Neural cell (in vitro differentiated cells): ENCODE data around the gene MTFMT. TPM values are rescaled to one million over a fixed set of nuclear protein-coding genes. Genes with fewer than 3 reads are reported as not detected.

Experiments
- H2AFZ ChIP-seq: fragments of 200-600, 300-800 bp; sonication (generic), shearing (Covaris generic); 2 replicates; pipeline ENCODE4 v1.6.0; 2014; ENCODE audit warnings: low read depth, mild to moderate bottlenecking, antibody characterized with exemption, low read length, moderate library complexity
- H3F3A ChIP-seq: fragments of 200-600 bp; shearing (Covaris generic); 2 replicates; pipeline ENCODE4 v1.6.1; 2016; ENCODE audit warnings: mild to moderate bottlenecking, moderate library complexity, mixed read lengths, antibody characterized with exemption, low read length; ENCODE audit not compliant: insufficient read depth, poor library complexity, severe bottlenecking
- H3K27ac ChIP-seq: fragments of 200-600, 300-800 bp; sonication (generic), shearing (Covaris generic); 2 replicates; pipeline ENCODE4 v1.5.1; 2014; ENCODE audit warnings: mild to moderate bottlenecking, low read length, moderate library complexity
- H3K27me3 ChIP-seq: fragments of 300-800, 200-600 bp; sonication (generic), shearing (Covaris generic); 2 replicates; pipeline ENCODE4 v1.6.0; 2014; ENCODE audit warnings: mild to moderate bottlenecking, low read depth, low read length, moderate library complexity; ENCODE audit not compliant: insufficient read depth
- H3K36me3 ChIP-seq: fragments of 300-800, 200-600 bp; sonication (generic), shearing (Covaris generic); 2 replicates; pipeline ENCODE4 v1.5.1; 2014; ENCODE audit warnings: mild to moderate bottlenecking, antibody characterized with exemption, low read length, moderate library complexity; ENCODE audit not compliant: insufficient read depth
- H3K4me2 ChIP-seq: fragments of 300-800, 200-600 bp; sonication (generic), shearing (Covaris generic); 2 replicates; pipeline ENCODE4 v1.6.0; 2014; ENCODE audit warnings: mild to moderate bottlenecking, low read length
- H3K4me3 ChIP-seq: fragments of 300-800, 200-600 bp; sonication (generic), shearing (Covaris generic); 2 replicates; pipeline ENCODE4 v1.5.1; 2014; ENCODE audit warnings: mild to moderate bottlenecking, low read length, moderate library complexity
- H3K79me2 ChIP-seq: fragments of 200-600 bp; shearing (Covaris generic); replicated peaks from 2 replicates; pipeline ENCODE4 v1.6.0; 2014; ENCODE audit warnings: mild to moderate bottlenecking, low read length, moderate library complexity; ENCODE audit not compliant: insufficient read depth
- H3K9ac ChIP-seq: fragments of 300-800, 200-600 bp; sonication (generic), shearing (Covaris generic); 2 replicates; pipeline ENCODE4 v1.6.1; 2016; ENCODE audit warnings: mild to moderate bottlenecking, low read length, mixed read lengths
- H3K9me2 ChIP-seq: fragments of 200-600 bp; shearing (Covaris generic); 2 replicates; pipeline ENCODE4 v1.6.1; 2016; ENCODE audit warnings: mild to moderate bottlenecking, low read length, mixed read lengths; ENCODE audit not compliant: insufficient read depth
- H3K9me3 ChIP-seq: fragments of 200-600, 300-800 bp; sonication (generic), shearing (Covaris generic); 2 replicates; pipeline ENCODE4 v1.6.1; 2016; ENCODE audit warnings: mild to moderate bottlenecking, mixed run types, low read length, moderate library complexity, mixed read lengths
- H4K20me1 ChIP-seq: fragments of 200-600 bp; shearing (Covaris generic); 2 replicates; pipeline ENCODE4 v1.6.1; 2016; ENCODE audit warnings: mild to moderate bottlenecking, mixed run types; ENCODE audit not compliant: insufficient read depth
- CTCF ChIP-seq: fragments of 450-650 bp; IDR thresholded peaks from 2 replicates; pipeline ENCODE4 v1.5.1; 2014; ENCODE audit warnings: antibody characterized with exemption, mild to moderate bottlenecking, moderate library complexity; ENCODE audit not compliant: poor library complexity, severe bottlenecking
- EP300 ChIP-seq: fragments of 450-650 bp; conservative IDR thresholded peaks from 2 replicates; pipeline ENCODE4 v1.6.1; 2014; ENCODE audit warnings: antibody characterized with exemption, mild to moderate bottlenecking, moderate library complexity; ENCODE audit not compliant: poor library complexity, severe bottlenecking
- EZH2 ChIP-seq: fragments of 200-600, 300-800 bp; shearing (Covaris generic), sonication (generic); IDR thresholded peaks from 2 replicates; pipeline ENCODE4 v1.6.1; 2014; ENCODE audit warnings: antibody characterized with exemption, low read length, borderline replicate concordance, mild to moderate bottlenecking; ENCODE audit not compliant: insufficient read depth, poor library complexity, severe bottlenecking
- MXI1 ChIP-seq: fragments of 450-650 bp; conservative IDR thresholded peaks from 2 replicates; pipeline ENCODE4 v1.6.1; 2014; ENCODE audit warnings: antibody characterized with exemption, mild to moderate bottlenecking; ENCODE audit not compliant: poor library complexity, severe bottlenecking
- POLR2AphosphoS5 ChIP-seq: IDR thresholded peaks from 2 replicates; pipeline ENCODE4 v1.6.1; 2012
- RAD21 ChIP-seq: fragments of 450-650 bp; conservative IDR thresholded peaks from 2 replicates; pipeline ENCODE4 v1.6.1; 2014; ENCODE audit warnings: antibody characterized with exemption, mild to moderate bottlenecking, moderate library complexity
- REST ChIP-seq: IDR thresholded peaks from 2 replicates; pipeline ENCODE4 v1.6.1; 2012; ENCODE audit warnings: borderline replicate concordance
- SMC3 ChIP-seq: fragments of 450-650 bp; conservative IDR thresholded peaks from 2 replicates; pipeline ENCODE4 v1.6.1; 2014; ENCODE audit warnings: antibody characterized with exemption, mild to moderate bottlenecking, moderate library complexity; ENCODE audit not compliant: poor library complexity
- TAF1 ChIP-seq: IDR thresholded peaks from 2 replicates; pipeline ENCODE4 v1.6.1; 2012; ENCODE audit warnings: low read depth
- polyA plus RNA-seq: library from polyadenylated mRNA; depleted of rRNA; stranded (reverse); fragments of >200 nt; gene quantifications from 2 replicates; pipeline ENCODE4 v1.2.3, GENCODE V29; 2014

MTFMT gene
- polyA plus RNA-seq, 1 donor from 2014 or later, result 21.3 TPM

GRCh38 chr15:65062726-65063125 is 33.3 kb upstream of the MTFMT start:
- no peak overlapping the region for H3K27ac ChIP-seq
- no peak overlapping the region for H3K9ac ChIP-seq
- no peaks in the 10 kb centered on the region for H4K20me1 ChIP-seq
- H2AFZ ChIP-seq, result no peak overlapping the region
- no peaks in the 10 kb centered on the region for H3K79me2 ChIP-seq
- no peak overlapping the region for H3K4me2 ChIP-seq
- H3K9me3 ChIP-seq, result no peaks in the 10 kb centered on the region
- H3K27me3 ChIP-seq, result peaks cover 21% of the 10 kb centered on the region
- no peaks in the 10 kb centered on the region for H3F3A ChIP-seq
- no peaks in the 10 kb centered on the region for H3K9me2 ChIP-seq
- no peaks in the 10 kb centered on the region for H3K36me3 ChIP-seq
- TF ChIP-seq REST (no peak), EP300 (no peak), EZH2 (no peak), RAD21 (no peak), POLR2AphosphoS5 (no peak), TAF1 (no peak), MXI1 (no peak)
- no peak overlapping the region for H3K4me3 ChIP-seq

DNA sequence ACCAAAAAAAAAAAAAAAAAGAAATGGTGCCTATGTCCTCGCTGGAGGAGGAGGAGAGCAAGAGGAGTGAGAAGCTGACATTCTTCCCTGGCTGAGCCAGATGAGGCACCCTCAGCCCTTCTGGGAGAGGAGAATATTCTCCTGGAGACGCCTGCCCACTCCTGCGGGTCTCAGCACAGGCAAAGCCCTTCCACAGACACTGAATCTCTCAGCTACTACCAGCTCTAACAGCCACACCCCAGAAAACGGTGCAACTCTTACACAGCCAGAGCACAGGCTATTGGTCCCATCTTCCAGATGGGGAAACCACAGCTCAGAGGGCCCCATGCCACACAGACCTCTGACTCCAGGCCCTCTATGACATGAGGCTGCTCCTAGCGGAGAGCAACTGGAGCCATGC is 32.6 kb upstream of the MTFMT start:
- Histone ChIP-seq H3K79me2 (no peaks in the 10 kb centered on the region), H3K27ac (no peak overlapping the region), H3F3A (no peaks in the 10 kb centered on the region), H3K27me3 (peaks cover 15% of the 10 kb centered on the region), H3K4me2 (no peak overlapping the region), H3K4me3 (no peak overlapping the region), H4K20me1 (no peaks in the 10 kb centered on the region), H2AFZ (no peak overlapping the region), H3K9me2 (no peaks in the 10 kb centered on the region), H3K36me3 (no peaks in the 10 kb centered on the region), H3K9me3 (no peaks in the 10 kb centered on the region), H3K9ac (no peak overlapping the region)
- no peak for TF ChIP-seq TAF1

GRCh38 chr15:65060641-65061397 is 31.4 kb upstream of the MTFMT start:
- Histone ChIP-seq H3K4me2 (no peak overlapping the region), H3K36me3 (no peaks in the 10 kb centered on the region), H3K4me3 (no peak overlapping the region), H3K9me2 (no peaks in the 10 kb centered on the region), H3K27ac (no peak overlapping the region), H3K27me3 (peaks cover 3% of the 10 kb centered on the region), H3K79me2 (no peaks in the 10 kb centered on the region), H4K20me1 (no peaks in the 10 kb centered on the region), H3K9ac (no peak overlapping the region), H2AFZ (no peak overlapping the region), H3K9me3 (no peaks in the 10 kb centered on the region), H3F3A (no peaks in the 10 kb centered on the region)
- TF ChIP-seq POLR2AphosphoS5 (no peak), EZH2 (no peak), REST (no peak), TAF1 (no peak), CTCF (no peak), MXI1 (no peak), SMC3 (no peak), RAD21 (no peak), EP300 (no peak)
